Fibroblast of skin of left biceps (primary cell): ENCODE results near the gene BBC3.

Experiments
- DNase-seq, 2 experiments: peaks; one replicate each; pipeline ENCODE4 v3.0.0-alpha.2; 2013; ENCODE audit warnings: low read depth in 2 of 2

Gene BBC3

GRCh38 chr19:47231215-47232054, 436 bp upstream of the BBC3 start:
- peak in 1 of 2 experiments; percentile 69 for DNase-seq

- DNase-seq = no peak
Observed at GRCh38 chr19:47230054-47230920, 712 bp downstream of the BBC3 start.

GRCh38 chr19:47229676-47230053, 1.3 kb downstream of the BBC3 start:
- no peak for DNase-seq

DNA sequence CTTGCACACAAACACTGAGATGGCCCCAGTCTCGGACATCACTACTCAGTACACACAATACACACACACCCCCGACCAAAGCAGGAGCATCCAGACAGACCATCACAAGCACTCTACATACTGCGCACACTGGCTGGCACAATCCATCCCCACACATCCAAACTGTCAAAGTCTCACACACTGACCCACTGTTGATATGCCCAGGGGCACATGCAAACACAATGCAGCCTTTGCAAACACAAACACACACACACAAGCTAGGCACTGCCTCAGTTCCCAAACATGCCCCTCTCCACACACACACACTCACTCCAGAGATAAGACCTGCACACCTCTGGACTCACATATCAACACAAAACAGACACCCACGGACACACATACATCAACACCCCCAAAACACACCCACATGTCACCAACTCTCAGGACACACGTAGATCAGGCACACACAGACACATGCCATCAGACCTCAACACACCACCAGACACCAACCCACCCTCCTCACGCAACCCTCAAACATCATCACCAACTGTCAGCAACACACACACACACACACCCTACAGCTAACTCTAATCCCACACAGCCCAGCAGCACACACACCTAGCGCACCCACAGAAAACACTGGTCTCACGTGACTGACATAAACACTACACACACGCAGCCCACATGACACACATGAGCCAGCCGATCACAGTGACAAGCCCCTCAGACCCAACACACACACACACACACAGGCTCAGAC, 1.9 kb downstream of the BBC3 start:
- no peak for DNase-seq

- DNase-seq = no peak
Observed at GRCh38 chr19:47228168-47228936, 2.6 kb downstream of the BBC3 start.

DNA sequence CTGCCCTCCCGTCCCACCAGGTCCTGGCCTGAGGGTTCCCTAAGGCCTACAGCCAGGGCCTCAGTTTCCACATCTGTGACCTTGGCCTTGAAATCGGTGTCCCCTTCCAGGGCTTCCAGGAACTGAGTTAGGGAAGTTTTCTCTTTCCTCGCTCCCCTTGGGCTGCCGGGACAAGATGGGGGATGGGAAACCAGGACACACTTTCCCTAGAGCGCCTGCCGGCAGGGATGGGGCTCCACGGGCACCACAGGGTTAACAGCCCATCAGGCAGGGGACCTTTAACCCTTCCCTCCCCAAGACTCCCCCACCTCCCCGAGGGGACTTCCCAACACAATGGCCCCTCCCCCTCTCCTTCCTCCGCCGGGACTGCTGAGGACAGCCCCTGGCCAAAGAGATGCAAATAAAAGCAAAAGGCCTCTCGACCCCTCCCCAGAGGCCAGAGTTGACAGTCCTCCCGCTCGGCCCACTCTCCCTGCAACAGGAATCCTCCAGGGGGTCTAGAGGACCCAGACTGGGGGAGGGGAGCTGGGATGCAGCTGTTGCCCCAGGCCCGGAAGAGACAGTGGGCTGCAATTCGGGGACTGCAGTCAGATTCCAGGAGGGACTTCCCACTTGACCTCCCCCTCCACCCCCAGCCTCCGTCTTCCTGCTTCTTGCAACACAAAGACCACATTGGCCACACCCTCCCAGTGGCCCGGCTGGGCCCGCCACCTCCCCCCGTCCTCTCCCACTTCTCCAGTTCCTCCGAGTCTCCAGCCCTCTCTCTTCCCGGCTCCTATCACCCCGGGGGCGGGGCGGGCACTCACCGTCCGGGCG, 3.4 kb downstream of the BBC3 start:
- peak; percentile 75 to 80 for DNase-seq

- DNase-seq = no peak
Observed at GRCh38 chr19:47226426-47227351, 4.3 kb downstream of the BBC3 start.

DNA sequence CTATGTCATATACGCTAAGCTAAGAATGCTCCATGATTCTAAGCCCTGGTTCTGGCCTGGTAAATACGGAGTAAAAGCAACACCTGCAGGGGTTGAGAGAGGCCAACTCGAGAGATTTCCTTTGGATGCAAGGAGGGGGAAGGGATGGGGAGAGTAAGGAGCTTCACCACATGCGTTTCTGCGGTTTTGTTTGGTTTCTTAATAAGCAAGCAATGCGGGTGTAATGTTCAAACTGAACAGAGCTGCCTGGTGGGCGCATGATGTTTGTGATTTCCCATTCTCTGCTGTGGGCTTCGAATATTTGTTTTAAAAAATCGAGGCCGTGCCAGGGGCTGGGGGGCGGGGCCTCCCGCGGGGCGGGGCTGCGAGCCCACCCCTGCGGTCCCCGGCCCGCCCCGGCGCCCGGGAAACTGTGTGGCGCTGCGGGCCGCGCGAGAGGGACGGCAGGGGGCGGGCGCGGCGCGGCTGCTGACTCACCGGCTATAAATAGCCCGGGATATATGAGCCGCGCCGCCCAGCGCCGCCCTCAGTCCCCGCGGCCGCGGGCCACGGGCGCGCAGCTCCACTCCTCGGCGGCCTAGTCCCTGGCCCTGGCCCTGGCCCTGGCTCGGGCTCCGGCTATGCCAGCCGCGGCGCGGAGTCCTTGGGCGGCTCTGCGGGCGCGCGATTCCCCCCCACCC, 5.1 kb downstream of the BBC3 start:
- DNase-seq = peak; percentile 76 to 81

- DNase-seq = no peak
Observed at GRCh38 chr19:47221890-47222289, 9.1 kb downstream of the BBC3 start.

GRCh38 chr19:47221080-47221841, 9.7 kb downstream of the BBC3 start:
- no peak for DNase-seq

GRCh38 chr19:47215581-47215980, 15.4 kb downstream of the BBC3 start:
- DNase-seq = no peak

GRCh38 chr19:47210689-47211316, 20.2 kb downstream of the BBC3 start:
- no peak for DNase-seq

GRCh38 chr19:47210180-47210490, 20.9 kb downstream of the BBC3 start:
- DNase-seq = no peak

DNA sequence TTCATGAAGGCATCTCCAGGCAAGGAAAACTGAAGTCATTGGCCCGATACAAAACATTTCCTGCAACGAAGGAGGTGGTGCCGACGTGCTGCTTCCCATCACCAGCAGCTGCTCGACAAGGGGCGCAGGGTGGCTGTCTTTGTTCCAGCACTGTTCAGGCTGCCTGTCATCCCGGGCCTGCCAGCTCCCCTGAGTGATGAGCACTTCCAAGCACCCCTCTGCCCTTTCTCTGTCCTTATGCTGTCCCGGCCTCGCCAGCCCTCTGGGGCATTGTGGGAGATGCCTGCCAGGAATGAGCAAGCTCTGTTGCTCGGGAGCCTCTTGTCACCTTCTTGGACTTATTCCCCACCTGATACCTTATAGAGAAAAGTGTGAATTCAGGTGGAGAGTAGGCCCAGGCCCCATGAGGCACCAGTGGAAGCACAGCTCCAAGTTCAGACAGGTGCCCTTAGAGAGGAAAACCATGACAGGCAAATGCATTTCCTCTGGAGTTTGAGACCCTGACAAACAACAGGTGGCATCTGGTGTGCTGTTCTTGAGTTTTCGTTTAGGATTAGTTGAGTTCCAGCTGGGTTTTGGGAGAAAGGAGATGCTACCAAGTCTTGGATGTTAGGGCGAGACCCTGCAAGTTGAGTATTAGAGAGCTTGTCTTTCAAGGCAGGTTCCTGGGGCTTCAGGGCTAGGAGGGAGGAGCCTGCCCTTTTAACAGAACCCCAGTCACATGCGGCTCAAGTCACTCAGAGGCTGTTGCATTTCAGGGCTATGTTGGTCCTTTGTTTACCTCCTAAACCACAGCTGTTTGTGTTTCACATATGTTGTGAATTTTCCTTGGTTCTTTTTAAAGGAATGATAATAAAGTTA, 21.4 kb downstream of the BBC3 start:
- DNase-seq = no peak

- no peak for DNase-seq
Observed at GRCh38 chr19:47203254-47203653, 27.7 kb downstream of the BBC3 start.

DNA sequence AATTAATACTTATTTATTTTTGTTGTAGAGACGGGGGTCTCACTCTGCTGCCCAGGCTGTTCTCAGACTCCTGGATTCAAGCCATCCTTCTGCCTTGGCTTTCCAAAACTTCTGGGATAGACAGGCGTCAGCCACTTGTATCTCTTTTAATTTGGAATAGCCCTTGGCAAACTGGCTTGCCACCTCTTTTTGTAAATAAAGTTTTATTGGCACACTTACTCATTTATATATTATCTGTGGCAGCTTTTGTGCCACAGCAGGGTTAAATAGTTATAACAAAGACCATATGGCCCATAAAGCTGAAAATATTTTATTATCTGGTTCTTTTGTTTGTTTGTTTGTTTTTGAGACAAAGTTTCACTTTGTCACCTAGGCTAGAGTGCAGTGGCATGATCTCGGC, 30.5 kb downstream of the BBC3 start:
- DNase-seq = no peak

DNA sequence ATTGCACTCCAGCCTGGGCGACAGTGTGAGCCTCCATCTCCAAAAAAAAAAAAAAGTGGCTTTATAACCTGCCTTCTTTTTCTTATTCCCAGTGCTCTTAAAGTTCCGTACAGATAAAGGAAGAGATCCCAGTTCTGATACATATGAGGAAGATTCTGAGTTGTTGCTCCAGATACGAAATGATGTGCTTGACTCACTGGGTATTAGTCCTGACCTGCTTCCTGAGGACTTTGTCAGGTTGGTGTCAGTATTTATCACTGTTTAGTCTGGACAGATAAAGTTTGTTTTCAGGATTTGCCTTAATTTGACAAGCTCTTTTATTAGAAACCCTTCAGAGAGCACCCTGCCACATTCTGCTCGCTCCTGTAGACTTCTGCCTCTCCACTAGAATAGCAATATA, 33.9 kb downstream of the BBC3 start:
- no peak for DNase-seq
